ENCODE results near the gene DACH1. TPM values are rescaled to one million over a fixed set of nuclear protein-coding genes. Genes with fewer than 3 reads are reported as not detected.

DACH1 gene
- total RNA-seq, 4 donors from 2014 or later, result 2.2 to 5.9 (median 2.8) TPM

DNA sequence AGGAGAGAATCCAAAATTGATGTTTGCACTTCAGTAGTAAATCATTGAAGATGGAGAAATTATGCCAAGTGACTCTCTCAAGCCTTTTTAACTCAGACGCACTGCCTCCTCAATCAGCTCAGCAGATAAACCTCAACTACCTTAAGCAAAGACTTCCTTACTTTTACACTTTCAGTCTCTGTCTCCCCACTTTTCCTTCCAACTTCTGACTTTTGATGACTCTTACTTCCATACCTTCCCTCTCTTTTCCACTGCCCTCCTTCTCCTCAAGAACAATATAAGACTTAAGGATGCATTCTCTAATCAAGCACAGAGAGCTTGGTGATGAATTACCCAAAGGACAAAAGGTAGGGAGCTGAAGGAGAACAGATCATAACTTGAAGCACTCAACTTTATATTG lies 4.8 kb upstream of the DACH1 start:
- TF ChIP-seq POLR2A (IDR thresholded peaks at IDR 0.05) (no peak), EP300 (IDR thresholded peaks at IDR 0.05) (no peak)
- TF ChIP-seq, protein P1, sequence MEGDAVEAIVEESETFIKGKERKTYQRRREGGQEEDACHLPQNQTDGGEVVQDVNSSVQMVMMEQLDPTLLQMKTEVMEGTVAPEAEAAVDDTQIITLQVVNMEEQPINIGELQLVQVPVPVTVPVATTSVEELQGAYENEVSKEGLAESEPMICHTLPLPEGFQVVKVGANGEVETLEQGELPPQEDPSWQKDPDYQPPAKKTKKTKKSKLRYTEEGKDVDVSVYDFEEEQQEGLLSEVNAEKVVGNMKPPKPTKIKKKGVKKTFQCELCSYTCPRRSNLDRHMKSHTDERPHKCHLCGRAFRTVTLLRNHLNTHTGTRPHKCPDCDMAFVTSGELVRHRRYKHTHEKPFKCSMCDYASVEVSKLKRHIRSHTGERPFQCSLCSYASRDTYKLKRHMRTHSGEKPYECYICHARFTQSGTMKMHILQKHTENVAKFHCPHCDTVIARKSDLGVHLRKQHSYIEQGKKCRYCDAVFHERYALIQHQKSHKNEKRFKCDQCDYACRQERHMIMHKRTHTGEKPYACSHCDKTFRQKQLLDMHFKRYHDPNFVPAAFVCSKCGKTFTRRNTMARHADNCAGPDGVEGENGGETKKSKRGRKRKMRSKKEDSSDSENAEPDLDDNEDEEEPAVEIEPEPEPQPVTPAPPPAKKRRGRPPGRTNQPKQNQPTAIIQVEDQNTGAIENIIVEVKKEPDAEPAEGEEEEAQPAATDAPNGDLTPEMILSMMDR (IDR thresholded peaks at IDR 0.05), result no peak
- Histone ChIP-seq H3K4me3 (no peak overlapping the region), H3K27me3 (no peaks in the 10 kb centered on the region), H3K27ac (no peak overlapping the region), H3K36me3 (no peaks in the 10 kb centered on the region), H3K9me3 (no peaks in the 10 kb centered on the region), H3K4me1 (peaks cover 0 to 14% (median 0%) of the 10 kb centered on the region in 4 donors)
- WGBS, 2 donors, result 71 to 75% methylated on average over 1 of the region's 1 CpG
- no peak for DNase-seq (ENCODE audit: low spot score in 2 of 2)

DNA sequence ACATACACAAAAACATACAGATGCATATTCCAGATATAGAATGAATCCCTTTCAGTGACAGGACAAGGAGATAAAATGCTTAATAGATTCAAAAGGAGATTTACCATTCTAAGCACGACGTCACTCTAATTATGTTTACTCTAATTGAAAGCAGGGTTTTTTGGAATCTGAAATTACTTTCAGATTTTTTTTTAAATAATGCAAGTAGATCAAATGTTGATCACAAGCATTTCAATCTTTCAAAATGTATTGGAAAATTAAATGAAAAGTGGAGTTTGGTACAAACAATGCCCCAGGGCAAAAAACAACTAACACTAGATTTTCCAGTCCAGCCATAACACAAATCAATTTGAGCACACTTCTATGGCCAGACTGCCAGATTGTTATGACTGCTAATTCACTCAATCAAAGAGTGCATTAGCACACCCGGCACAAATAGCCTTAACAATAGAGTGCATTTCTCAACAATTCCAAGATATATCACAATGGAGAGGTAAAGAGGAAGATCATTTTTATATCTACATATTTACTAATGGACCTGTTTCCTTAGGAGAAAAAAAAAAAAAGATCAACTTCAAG lies 4.3 kb upstream of the DACH1 start:
- Histone ChIP-seq H3K4me3 (no peak overlapping the region), H3K36me3 (no peaks in the 10 kb centered on the region), H3K9me3 (no peaks in the 10 kb centered on the region), H3K27ac (no peak overlapping the region), H3K4me1 (peaks cover 0 to 19% (median 0%) of the 10 kb centered on the region in 4 donors), H3K27me3 (no peaks in the 10 kb centered on the region)
- TF ChIP-seq POLR2A (IDR thresholded peaks at IDR 0.05) (no peak), EP300 (IDR thresholded peaks at IDR 0.05) (no peak)
- TF ChIP-seq, protein P1 (IDR thresholded peaks at IDR 0.05), result no peak
- WGBS, 2 donors, result 59 to 69% methylated on average over 3 of the region's 3 CpGs
- no peak for DNase-seq (ENCODE audit: low spot score in 2 of 2)

DNA sequence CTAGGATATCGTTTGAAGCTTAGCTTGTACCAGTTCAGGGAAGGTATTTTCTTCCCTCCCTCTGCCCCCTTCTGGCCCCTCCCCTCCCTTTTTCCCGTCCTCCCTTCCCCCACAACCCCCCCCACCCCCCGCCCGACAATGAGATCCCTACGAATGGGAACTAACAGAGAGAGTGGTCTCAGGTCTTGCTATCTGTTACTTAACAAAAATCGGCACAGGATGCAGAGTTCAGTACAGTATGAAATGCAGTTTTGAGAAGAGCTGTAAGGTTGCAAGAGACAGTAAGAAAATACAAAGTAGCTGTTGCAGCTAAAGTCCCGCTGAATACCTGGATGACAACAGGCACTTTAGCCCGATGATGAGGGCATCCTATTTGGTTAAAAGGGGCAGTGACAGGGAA lies 3.1 kb upstream of the DACH1 start:
- Histone ChIP-seq H3K9me3 (no peaks in the 10 kb centered on the region), H3K27ac (no peak overlapping the region), H3K4me3 (no peak overlapping the region), H3K36me3 (no peaks in the 10 kb centered on the region), H3K4me1 (peaks cover 0 to 30% (median 5%) of the 10 kb centered on the region in 4 donors), H3K27me3 (peaks cover 0 to 8% of the 10 kb centered on the region in 2 donors)
- TF ChIP-seq EP300 (IDR thresholded peaks at IDR 0.05), result no peak
- no peak for TF ChIP-seq POLR2A (IDR thresholded peaks at IDR 0.05)
- TF ChIP-seq, protein P1 (IDR thresholded peaks at IDR 0.05), result no peak
- DNase-seq (ENCODE audit: low spot score in 2 of 2), result no peak
- WGBS, 2 donors, result 25 to 38% methylated on average over 8 of the region's 8 CpGs

DNA sequence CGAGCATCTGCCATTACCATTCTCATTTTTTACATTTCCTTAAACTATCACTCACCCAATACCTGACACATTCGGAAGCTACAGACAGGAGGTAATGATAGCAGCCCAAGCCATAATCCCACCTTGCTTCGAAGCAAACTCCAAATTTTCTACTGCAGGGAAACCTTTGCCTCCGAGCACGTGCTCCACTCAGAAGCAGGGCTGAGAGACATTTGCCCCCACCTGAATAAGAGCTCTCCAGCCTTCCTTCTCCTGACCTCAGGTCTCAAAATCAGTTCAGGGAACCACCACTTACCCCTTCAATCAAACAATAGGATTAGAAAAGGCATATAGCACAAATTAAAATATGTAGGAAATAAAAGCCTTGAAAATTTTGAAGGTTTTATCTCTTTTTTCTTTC lies 2.3 kb upstream of the DACH1 start:
- peaks cover 0 to 38% (median 5%) of the 10 kb centered on the region in 4 donors for H3K4me1 ChIP-seq
- no peaks in the 10 kb centered on the region for H3K36me3 ChIP-seq
- WGBS, 2 donors, result 71 to 76% methylated on average over 5 of the region's 5 CpGs
- no peak overlapping the region for H3K4me3 ChIP-seq
- TF ChIP-seq POLR2A (IDR thresholded peaks at IDR 0.05) (no peak), EP300 (IDR thresholded peaks at IDR 0.05) (no peak)
- TF ChIP-seq, protein P1 (IDR thresholded peaks at IDR 0.05), result no peak
- no peaks in the 10 kb centered on the region for H3K9me3 ChIP-seq
- H3K27me3 ChIP-seq, result peaks cover 0 to 16% of the 10 kb centered on the region in 2 donors
- no peak for DNase-seq (ENCODE audit: low spot score in 2 of 2)
- H3K27ac ChIP-seq, result no peak overlapping the region

DNA sequence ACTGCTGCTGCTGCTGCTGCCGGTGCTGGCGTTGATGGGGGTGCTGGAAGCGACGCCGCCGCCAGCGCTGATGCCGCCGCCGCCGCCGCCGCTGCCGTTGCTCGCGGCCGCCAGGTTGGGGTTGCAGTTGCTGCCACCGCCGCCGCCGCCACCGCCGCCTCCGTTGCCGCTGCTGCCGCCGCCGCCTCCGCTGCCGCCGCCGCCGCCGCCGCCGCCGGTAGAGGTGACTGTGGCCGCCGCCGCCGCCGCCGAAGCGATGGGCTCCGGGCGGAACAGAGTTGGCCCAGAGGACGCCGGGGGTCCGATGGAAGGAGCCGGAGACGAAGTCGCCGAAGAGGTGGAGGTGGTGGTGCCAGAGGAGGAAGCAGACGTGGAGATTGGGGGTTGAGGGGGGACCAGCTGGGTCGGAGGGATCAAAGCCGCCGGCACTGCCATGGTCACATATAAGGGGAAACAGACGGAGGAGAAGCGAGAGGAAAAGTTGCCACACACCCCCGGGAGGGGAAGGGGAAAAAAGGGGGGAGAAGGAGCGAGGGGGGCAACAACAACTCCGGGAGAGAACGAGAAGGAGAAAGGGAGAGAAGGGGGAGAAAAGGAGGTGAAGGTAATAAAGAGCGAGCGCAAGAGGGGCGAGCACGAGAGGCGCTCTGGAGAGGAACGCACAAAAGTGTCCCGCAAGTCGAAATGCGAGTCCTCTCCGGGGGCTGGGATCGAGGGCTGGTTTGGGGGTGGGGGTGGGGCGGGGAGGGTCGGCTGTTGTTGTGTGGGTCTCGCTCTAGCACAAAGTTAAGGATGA lies 471 bp downstream of the DACH1 start:
- H3K4me3 ChIP-seq, result peak overlapping the region; percentile 34 to 63 (median 54)
- peaks cover 0 to 30% of the 10 kb centered on the region in 2 donors for H3K27me3 ChIP-seq
- peaks cover 0 to 40% (median 5%) of the 10 kb centered on the region in 4 donors for H3K4me1 ChIP-seq
- TF ChIP-seq EP300 (IDR thresholded peaks at IDR 0.05), result no peak
- TF ChIP-seq, protein P1 (IDR thresholded peaks at IDR 0.05), result no peak
- no peak for TF ChIP-seq POLR2A (IDR thresholded peaks at IDR 0.05)
- no peak for DNase-seq (ENCODE audit: low spot score in 2 of 2)
- H3K9me3 ChIP-seq, result no peaks in the 10 kb centered on the region
- H3K36me3 ChIP-seq, result no peaks in the 10 kb centered on the region
- 1% methylated on average over 57 to 62 of the region's 77 CpGs for WGBS, 2 donors
- peak overlapping the region in 2 of 4 donors; percentile 73 to 75 for H3K27ac ChIP-seq

All from tibial nerve (tissue), 4 donors.